ENCODE results near the gene CADPS. TPM values are rescaled to one million over a fixed set of nuclear protein-coding genes. Genes with fewer than 3 reads are reported as not detected.

CADPS gene
- total RNA-seq, 3 donors from 2014 or later (not counting 1 experiment from before 2014, with no cell fraction given), result not detected

DNA sequence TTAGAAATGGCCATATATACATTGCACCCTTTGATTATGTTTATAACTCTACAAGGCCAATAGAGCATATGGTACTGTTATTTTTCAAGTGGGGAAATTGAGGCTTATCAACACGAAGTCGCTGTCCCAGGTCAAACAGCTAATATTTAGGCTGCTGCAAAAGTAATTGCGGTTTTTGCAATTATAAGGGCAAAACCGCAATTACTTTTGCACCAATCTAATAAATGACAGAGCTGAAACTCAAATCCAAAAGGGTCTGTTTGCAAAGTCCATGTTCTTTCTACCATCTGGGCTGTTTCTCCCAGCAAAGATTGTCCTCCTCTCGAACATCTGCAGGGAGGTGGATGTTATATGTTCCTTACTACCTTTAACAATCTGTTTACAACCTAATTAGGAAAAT, 147.2 kb downstream of the CADPS start:
- Mint-ChIP-seq H3K27me3 (ENCODE audit: low read depth in 2 of 2) (no peaks in the 10 kb centered on the region), H3K4me3 (no peak overlapping the region), H3K36me3 (no peaks in the 10 kb centered on the region), H3K9me3 (peaks cover 2 to 3% of the 10 kb centered on the region in 2 donors), H3K4me1 (no peaks in the 10 kb centered on the region), H3K27ac (no peak overlapping the region)
- no peak overlapping the region for H3K27ac ChIP-seq (ENCODE audit: low read length)
- H3K36me3 ChIP-seq (ENCODE audit: control insufficient read depth, insufficient read depth, low read length), result no peaks in the 10 kb centered on the region
- ATAC-seq (no peak), DNase-seq (no peak)
- H3K9me3 ChIP-seq (ENCODE audit: control insufficient read depth, insufficient read depth, low read length), result no peaks in the 10 kb centered on the region
- H3K27me3 ChIP-seq (ENCODE audit: control insufficient read depth, insufficient read depth, low read length), result no peaks in the 10 kb centered on the region
- TF ChIP-seq, protein P1, sequence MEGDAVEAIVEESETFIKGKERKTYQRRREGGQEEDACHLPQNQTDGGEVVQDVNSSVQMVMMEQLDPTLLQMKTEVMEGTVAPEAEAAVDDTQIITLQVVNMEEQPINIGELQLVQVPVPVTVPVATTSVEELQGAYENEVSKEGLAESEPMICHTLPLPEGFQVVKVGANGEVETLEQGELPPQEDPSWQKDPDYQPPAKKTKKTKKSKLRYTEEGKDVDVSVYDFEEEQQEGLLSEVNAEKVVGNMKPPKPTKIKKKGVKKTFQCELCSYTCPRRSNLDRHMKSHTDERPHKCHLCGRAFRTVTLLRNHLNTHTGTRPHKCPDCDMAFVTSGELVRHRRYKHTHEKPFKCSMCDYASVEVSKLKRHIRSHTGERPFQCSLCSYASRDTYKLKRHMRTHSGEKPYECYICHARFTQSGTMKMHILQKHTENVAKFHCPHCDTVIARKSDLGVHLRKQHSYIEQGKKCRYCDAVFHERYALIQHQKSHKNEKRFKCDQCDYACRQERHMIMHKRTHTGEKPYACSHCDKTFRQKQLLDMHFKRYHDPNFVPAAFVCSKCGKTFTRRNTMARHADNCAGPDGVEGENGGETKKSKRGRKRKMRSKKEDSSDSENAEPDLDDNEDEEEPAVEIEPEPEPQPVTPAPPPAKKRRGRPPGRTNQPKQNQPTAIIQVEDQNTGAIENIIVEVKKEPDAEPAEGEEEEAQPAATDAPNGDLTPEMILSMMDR (IDR thresholded peaks at IDR 0.05), result no peak
- intact Hi-C loops (cut with micrococcal nuclease), result no loop called here
- no peak overlapping the region for H3K4me3 ChIP-seq (ENCODE audit: low read length)
- 75% methylated on average over 4 of the region's 5 CpGs for WGBS (ENCODE audit: insufficient coverage)
- no peaks in the 10 kb centered on the region for H3K4me1 ChIP-seq (ENCODE audit: control insufficient read depth, insufficient read depth, low read length)

DNA sequence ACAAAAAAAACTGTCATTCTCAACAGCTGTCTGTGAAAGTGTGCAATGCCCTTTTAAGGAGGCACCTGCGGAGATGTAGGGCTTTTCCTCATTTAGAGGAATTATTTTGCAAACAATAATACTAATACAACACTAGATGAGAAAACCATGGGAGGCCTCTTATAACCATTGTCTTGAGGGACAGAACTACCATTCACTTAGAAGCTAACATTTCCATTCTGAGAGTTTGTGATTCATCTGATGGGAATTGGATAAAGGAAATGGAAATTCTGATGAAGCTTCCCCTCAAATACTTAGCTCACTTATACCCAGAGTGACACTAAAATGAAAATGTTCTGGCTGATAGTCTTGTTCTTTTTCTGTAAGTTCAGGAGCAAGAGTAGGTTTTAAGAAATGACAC, 147.7 kb downstream of the CADPS start:
- Histone ChIP-seq H3K4me1 (ENCODE audit: control insufficient read depth, insufficient read depth, low read length) (no peaks in the 10 kb centered on the region), H3K9me3 (ENCODE audit: control insufficient read depth, insufficient read depth, low read length) (no peaks in the 10 kb centered on the region), H3K27ac (ENCODE audit: low read length) (no peak overlapping the region), H3K36me3 (ENCODE audit: control insufficient read depth, insufficient read depth, low read length) (no peaks in the 10 kb centered on the region), H3K4me3 (ENCODE audit: low read length) (no peak overlapping the region), H3K27me3 (ENCODE audit: control insufficient read depth, insufficient read depth, low read length) (no peaks in the 10 kb centered on the region)
- Mint-ChIP-seq H3K4me1 (no peaks in the 10 kb centered on the region), H3K36me3 (no peaks in the 10 kb centered on the region), H3K27ac (no peak overlapping the region), H3K4me3 (no peak overlapping the region), H3K27me3 (ENCODE audit: low read depth in 2 of 2) (no peaks in the 10 kb centered on the region), H3K9me3 (peaks cover 2 to 3% of the 10 kb centered on the region in 2 donors)
- WGBS (ENCODE audit: insufficient coverage), result no CpG with 5 or more reads among the region's 1 CpG
- ATAC-seq (no peak), DNase-seq (no peak)
- intact Hi-C loops (cut with micrococcal nuclease), result no loop called here
- TF ChIP-seq, protein P1 (IDR thresholded peaks at IDR 0.05), result no peak

DNA sequence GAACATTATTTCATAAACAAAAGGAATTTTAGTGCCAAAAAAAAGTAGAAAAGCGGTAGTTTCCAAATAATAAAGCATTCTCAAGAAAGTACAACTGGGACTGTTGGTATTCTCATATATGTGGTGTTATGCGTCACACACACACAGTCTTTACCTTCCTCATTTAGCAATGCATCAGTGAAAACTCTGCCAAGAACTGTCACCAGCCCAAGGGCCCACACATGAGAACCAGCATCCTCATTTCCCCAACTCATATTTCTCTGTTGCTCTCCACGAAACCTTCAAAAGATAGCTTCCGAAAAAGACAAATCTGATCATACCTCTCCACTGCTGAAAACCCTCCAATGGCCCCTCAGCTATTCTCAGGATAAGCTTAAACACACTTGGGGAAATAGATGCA, 150.7 kb downstream of the CADPS start:
- TF ChIP-seq, protein P1 (IDR thresholded peaks at IDR 0.05), result no peak
- no peak overlapping the region for H3K4me3 ChIP-seq (ENCODE audit: low read length)
- Mint-ChIP-seq H3K36me3 (no peaks in the 10 kb centered on the region), H3K4me3 (no peak overlapping the region), H3K9me3 (peaks cover 2 to 3% of the 10 kb centered on the region in 2 donors), H3K4me1 (no peaks in the 10 kb centered on the region), H3K27ac (no peak overlapping the region), H3K27me3 (ENCODE audit: low read depth in 2 of 2) (no peaks in the 10 kb centered on the region)
- ATAC-seq (no peak), DNase-seq (no peak)
- H3K36me3 ChIP-seq (ENCODE audit: control insufficient read depth, insufficient read depth, low read length), result no peaks in the 10 kb centered on the region
- WGBS (ENCODE audit: insufficient coverage), result 85% methylated on average over 3 of the region's 4 CpGs
- H3K27ac ChIP-seq (ENCODE audit: low read length), result no peak overlapping the region
- H3K27me3 ChIP-seq (ENCODE audit: control insufficient read depth, insufficient read depth, low read length), result no peaks in the 10 kb centered on the region
- H3K4me1 ChIP-seq (ENCODE audit: control insufficient read depth, insufficient read depth, low read length), result no peaks in the 10 kb centered on the region
- intact Hi-C loops (cut with micrococcal nuclease), result no loop called here
- H3K9me3 ChIP-seq (ENCODE audit: control insufficient read depth, insufficient read depth, low read length), result no peaks in the 10 kb centered on the region

DNA sequence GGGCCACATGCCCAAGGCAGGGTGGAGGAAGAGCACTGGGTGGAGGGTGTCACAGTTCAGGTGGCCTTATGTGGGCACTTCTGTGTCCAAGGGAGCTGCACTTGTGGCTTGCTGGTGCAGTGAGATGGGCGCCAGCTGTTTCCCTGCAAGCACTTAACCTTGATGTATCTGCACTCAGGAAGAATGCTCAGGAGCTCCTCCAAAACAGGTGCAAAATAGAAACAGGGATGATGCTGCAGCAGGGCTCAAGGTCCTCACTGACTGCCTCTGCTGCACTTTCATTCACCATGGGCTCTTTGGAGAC, 151.3 kb downstream of the CADPS start:
- ATAC-seq, result no peak
- no peaks in the 10 kb centered on the region for H3K27me3 ChIP-seq (ENCODE audit: control insufficient read depth, insufficient read depth, low read length)

More for the DNA sequence above, 151.3 kb downstream of the CADPS start:
- Mint-ChIP-seq H3K36me3 (no peaks in the 10 kb centered on the region), H3K4me3 (no peak overlapping the region), H3K4me1 (no peaks in the 10 kb centered on the region), H3K27me3 (ENCODE audit: low read depth in 2 of 2) (no peaks in the 10 kb centered on the region), H3K9me3 (peaks cover 3 to 4% of the 10 kb centered on the region in 2 donors), H3K27ac (no peak overlapping the region)
- no peaks in the 10 kb centered on the region for H3K36me3 ChIP-seq (ENCODE audit: control insufficient read depth, insufficient read depth, low read length)
- TF ChIP-seq, protein P1 (IDR thresholded peaks at IDR 0.05), result no peak
- DNase-seq, result no peak
- H3K9me3 ChIP-seq (ENCODE audit: control insufficient read depth, insufficient read depth, low read length), result no peaks in the 10 kb centered on the region
- H3K27ac ChIP-seq (ENCODE audit: low read length), result no peak overlapping the region
- H3K4me3 ChIP-seq (ENCODE audit: low read length), result no peak overlapping the region
- no peaks in the 10 kb centered on the region for H3K4me1 ChIP-seq (ENCODE audit: control insufficient read depth, insufficient read depth, low read length)
- 65% methylated on average over 1 of the region's 1 CpG for WGBS (ENCODE audit: insufficient coverage)
- intact Hi-C loops (cut with micrococcal nuclease), result no loop called here

All from natural killer cell (primary cell).